Type B pancreatic cell (in vitro differentiated cells): ENCODE data around the gene PCSK9. TPM values are rescaled to one million over a fixed set of nuclear protein-coding genes. Genes with fewer than 3 reads are reported as not detected.

Source experiments
- DNase-seq: peaks from one replicate; pipeline ENCODE4 v3.0.0; 2021; ENCODE audit warnings: mixed read lengths; ENCODE audit not compliant: unreplicated experiment; ENCODE audit errors: extremely low spot score
- H3K27ac Mint-ChIP-seq: 2 replicates; pipeline ENCODE4 v1.8.0; 2021; ENCODE audit warnings: mild to moderate bottlenecking, mixed read lengths
- H3K27me3 Mint-ChIP-seq: 2 replicates; pipeline ENCODE4 v1.8.0; 2021; ENCODE audit warnings: mixed read lengths
- H3K36me3 Mint-ChIP-seq: 2 replicates; pipeline ENCODE4 v1.8.0; 2021; ENCODE audit warnings: mixed read lengths
- H3K4me1 Mint-ChIP-seq: one replicate; pipeline ENCODE4 v1.8.0; 2021; ENCODE audit warnings: mixed read lengths; ENCODE audit not compliant: unreplicated experiment
- H3K4me3 Mint-ChIP-seq: 2 replicates; pipeline ENCODE4 v1.8.0; 2021; ENCODE audit warnings: mild to moderate bottlenecking, mixed read lengths
- H3K9me3 Mint-ChIP-seq: 2 replicates; pipeline ENCODE4 v1.8.0; 2021; ENCODE audit warnings: mixed read lengths
- CTCF ChIP-seq: fragments of 200-600 bp; sonication (generic); conservative IDR thresholded peaks from 2 replicates; pipeline ENCODE4 v1.5.0; 2021; ENCODE audit warnings: antibody characterized with exemption, mild to moderate bottlenecking
- total RNA-seq: library from RNA; stranded (reverse); gene quantifications from 2 replicates; pipeline ENCODE4 v1.2.1, GENCODE V29; 2021; ENCODE audit warnings: low replicate concordance

PCSK9 gene
- total RNA-seq, 1 donor from 2014 or later: 15.3 TPM

GRCh38 chr1:55071477-55071876 lies 32.1 kb downstream of the PCSK9 start:
- no peaks in the 10 kb centered on the region for H3K27me3 Mint-ChIP-seq
- TF ChIP-seq CTCF: peak; percentile 64
- no peaks in the 10 kb centered on the region for H3K9me3 Mint-ChIP-seq
- no peak for DNase-seq
- peaks cover 5% of the 10 kb centered on the region for H3K4me1 Mint-ChIP-seq
- peak overlapping the region; percentile 46 for H3K27ac Mint-ChIP-seq
- no peak overlapping the region for H3K4me3 Mint-ChIP-seq
- peaks cover 38% of the 10 kb centered on the region for H3K36me3 Mint-ChIP-seq

- Mint-ChIP-seq H3K36me3 (peaks cover 39% of the 10 kb centered on the region), H3K4me1 (peaks cover 5% of the 10 kb centered on the region), H3K27ac (no peak overlapping the region), H3K27me3 (no peaks in the 10 kb centered on the region), H3K9me3 (no peaks in the 10 kb centered on the region), H3K4me3 (no peak overlapping the region)
- TF ChIP-seq CTCF: no peak
- DNase-seq: no peak
These were observed 34.0 kb downstream of the PCSK9 start for GRCh38 chr1:55073187-55073916.

- no peak overlapping the region for H3K4me3 Mint-ChIP-seq
- H3K27ac Mint-ChIP-seq: no peak overlapping the region
- H3K27me3 Mint-ChIP-seq: no peaks in the 10 kb centered on the region
- H3K4me1 Mint-ChIP-seq: peaks cover 5% of the 10 kb centered on the region
- no peak for TF ChIP-seq CTCF
- no peaks in the 10 kb centered on the region for H3K9me3 Mint-ChIP-seq
- peaks cover 39% of the 10 kb centered on the region for H3K36me3 Mint-ChIP-seq
- no peak for DNase-seq
These were observed 35.1 kb downstream of the PCSK9 start for GRCh38 chr1:55074455-55074854.

GRCh38 chr1:55076356-55076755 lies 37.0 kb downstream of the PCSK9 start:
- Mint-ChIP-seq H3K4me1 (peaks cover 4% of the 10 kb centered on the region), H3K9me3 (no peaks in the 10 kb centered on the region), H3K27ac (no peak overlapping the region), H3K4me3 (no peak overlapping the region), H3K27me3 (no peaks in the 10 kb centered on the region), H3K36me3 (peaks cover 26% of the 10 kb centered on the region)
- TF ChIP-seq CTCF: no peak
- no peak for DNase-seq

- no peaks in the 10 kb centered on the region for H3K9me3 Mint-ChIP-seq
- H3K4me3 Mint-ChIP-seq: no peak overlapping the region
These were observed 39.1 kb downstream of the PCSK9 start for GRCh38 chr1:55078470-55078869.

More at GRCh38 chr1:55078470-55078869, 39.1 kb downstream of the PCSK9 start:
- no peak for TF ChIP-seq CTCF
- Mint-ChIP-seq H3K36me3 (peaks cover 29% of the 10 kb centered on the region), H3K27ac (no peak overlapping the region), H3K27me3 (no peaks in the 10 kb centered on the region), H3K4me1 (no peaks in the 10 kb centered on the region)
- DNase-seq: no peak
